ENCODE measurements around the gene LAIR2.
"Not testable (repeated sequence)": the region's sequence is repeated elsewhere in the genome, so short reads cannot be mapped to it uniquely, and the experiment has no call there.

LAIR2 gene

DNA sequence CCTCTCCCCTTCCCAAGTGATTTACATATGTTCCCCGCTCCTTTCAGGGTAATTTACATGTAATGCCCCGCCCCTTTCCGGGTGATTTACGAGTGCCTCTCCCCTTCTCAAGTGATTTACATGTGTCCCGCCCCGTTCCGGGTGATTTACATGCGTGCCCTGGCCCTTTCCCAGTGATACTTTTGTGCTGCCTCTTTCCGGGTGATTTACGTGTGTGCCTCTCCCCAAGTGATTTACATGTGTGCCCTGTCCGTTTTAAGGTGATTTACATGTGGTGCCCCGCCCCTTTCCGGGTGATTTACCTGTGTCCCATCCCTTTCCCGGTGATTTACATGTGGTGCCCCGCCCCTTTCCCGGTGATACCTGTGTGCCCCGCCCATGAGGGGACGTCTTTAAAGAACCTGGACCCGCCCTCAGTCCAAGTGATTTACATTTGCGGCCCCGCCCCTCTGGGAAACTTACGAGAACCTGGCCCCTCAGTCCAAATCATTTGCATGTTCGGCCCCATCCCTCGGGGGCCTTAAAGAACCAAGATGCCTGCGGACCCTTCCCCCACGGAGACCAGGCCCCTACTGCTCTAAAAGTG lies 38.5 kb upstream of the LAIR2 start:
- peak; percentile 65 to 90 (median 73) for DNase-seq (ENCODE audit: low read depth in 4 of 4, low spot score in 1 of 4)

DNA sequence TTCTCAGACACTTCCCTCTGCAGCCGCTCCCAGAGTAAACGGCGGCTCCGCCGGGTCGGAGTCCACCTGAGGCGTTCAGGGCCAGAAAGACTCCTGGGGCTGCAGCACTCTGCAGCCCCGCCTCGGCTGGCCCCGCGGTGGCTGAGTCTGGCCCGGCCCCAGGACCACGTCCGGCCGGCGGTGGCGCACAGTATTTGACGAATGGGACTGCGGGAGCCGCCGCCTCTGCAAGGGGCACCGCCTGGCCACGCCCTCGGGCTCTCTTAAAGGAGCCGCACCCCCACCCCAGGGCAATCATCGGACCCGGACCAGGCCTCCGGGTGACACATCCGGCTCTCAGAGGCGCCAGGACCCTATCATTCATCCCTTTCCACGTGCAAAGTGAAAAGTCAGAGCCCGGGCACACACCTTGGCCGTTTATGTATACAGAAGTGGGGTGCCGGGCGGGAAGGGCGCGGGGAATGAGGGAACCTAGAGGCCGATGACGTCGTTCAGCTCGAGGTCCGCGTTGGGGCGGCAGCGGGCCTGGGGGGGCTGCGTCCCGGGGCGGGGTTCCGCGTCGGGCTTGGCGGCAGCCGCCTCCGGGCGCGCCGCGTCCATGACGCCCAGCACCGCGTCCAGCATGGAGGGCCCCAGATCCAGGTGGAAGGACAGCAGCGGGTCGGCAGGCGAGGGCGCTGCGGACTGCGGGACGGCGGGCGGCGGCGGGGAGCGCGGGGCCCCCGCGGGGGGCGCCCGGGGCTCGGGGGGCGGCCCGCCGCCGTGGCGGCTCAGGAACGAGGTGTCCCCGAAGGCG lies 37.8 kb upstream of the LAIR2 start:
- peak; percentile 52 to 80 (median 62) for DNase-seq (ENCODE audit: low read depth in 4 of 4, low spot score in 1 of 4)

DNA sequence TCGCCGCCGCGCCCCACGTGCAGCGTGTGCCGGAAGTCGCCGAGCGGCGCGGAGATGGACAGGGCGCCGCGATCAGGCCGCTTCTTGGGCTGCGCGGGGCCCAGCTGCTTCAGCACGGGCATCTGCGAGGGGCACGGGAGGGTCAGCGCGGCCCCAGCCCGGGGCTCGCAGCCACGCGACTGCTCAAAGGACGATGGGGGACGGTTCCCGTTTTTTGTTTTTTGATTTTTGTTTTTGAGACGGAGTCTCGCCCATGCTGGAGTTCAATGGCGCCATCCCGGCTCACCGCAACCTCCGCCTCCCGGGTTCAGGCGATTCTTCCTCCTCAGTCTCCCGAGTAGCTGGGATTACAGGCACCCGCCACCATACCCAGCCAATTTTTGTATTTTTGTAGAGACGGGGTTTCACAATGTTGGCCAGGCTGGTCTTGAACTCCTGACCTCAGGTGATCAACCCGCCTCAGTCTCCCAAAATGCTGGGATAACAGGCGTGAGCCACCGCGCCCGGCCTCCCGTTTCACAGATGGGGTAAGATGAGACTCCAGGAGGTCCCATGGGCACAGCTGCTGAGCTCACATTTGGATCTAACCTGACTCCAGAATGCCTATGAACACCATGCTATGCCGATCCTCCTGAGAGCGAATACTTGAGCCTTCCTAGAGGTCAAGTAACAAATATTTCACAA lies 37.1 kb upstream of the LAIR2 start:
- DNase-seq (ENCODE audit: low read depth in 4 of 4, low spot score in 1 of 4), result no peak

- not testable (repeated sequence) for DNase-seq (ENCODE audit: low read depth in 4 of 4, low spot score in 1 of 4)
Observed at GRCh38 chr19:54466110-54466480, 36.5 kb upstream of the LAIR2 start.

DNA sequence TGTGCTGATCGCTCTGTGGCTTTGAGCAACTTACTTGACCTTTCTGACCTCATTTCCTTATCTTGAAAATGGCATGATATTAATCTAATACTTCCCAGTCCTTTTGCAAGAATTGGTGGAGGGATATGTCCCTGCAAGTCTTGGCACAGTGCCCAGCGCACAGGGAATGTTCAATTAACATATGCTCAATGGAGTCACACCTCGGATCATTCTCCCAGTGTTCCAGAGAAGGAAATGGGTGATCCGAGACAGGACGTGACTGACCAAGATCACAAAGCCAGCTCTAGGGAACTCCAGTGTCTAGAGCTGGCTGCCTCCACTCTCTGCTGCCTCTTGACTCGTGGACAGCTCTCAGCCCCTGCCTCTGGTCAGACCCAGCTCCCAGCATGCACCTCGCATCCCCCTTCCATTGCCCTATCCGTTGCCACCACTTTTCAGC lies 33.1 kb upstream of the LAIR2 start:
- no peak for DNase-seq (ENCODE audit: low read depth in 4 of 4, low spot score in 1 of 4)

GRCh38 chr19:54470276-54470887 lies 32.2 kb upstream of the LAIR2 start:
- no peak for DNase-seq (ENCODE audit: low read depth in 4 of 4, low spot score in 1 of 4)

DNA sequence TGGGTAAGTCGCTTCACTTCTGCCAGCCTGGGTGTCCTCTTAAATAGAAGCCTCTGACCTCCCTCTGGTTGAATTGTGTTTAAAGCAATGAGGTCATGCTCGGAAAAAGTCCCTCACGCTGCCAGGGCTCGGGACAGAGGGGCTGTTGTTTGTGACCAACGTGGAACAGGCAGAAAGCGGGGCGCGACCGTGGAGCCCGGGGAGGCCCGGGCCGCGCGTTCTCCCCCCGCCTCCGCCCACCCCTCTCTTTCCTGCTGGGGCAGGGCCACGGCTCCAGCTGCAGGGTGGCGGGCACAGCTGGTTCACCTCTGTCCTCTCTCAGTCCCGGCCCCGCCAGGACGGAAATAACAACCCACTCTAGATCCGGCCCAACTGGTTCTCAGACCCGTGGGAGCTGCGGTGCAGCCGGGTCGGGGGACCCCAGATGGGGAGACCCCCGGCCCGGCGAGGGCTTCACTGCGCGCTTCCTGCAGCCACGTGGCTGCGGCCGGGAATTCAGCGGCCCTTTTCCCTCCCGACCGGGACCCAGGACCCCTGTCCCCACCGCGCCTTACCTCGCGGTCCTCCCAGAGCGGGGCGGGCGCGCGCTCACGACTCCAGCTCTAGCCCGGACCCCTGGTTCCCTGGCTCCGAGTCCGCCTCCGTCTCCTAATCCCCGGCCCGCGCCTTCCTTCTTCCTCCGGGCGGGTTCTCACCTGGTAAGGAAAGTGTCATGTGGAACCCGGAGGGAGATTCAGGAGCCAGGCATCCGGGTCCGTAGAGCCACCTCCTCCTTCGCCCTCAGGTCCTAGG lies 31.4 kb upstream of the LAIR2 start:
- DNase-seq (ENCODE audit: low read depth in 4 of 4, low spot score in 1 of 4), result no peak

GRCh38 chr19:54473071-54473891 lies 29.4 kb upstream of the LAIR2 start, which contains the start of gene CDC42EP5:
CDC42EP5 (minus strand) TSS chr19:54473296; CDS start chr19:54465547, 7,749 bp downstream.
- DNase-seq (ENCODE audit: low read depth in 4 of 4, low spot score in 1 of 4), result no peak

DNA sequence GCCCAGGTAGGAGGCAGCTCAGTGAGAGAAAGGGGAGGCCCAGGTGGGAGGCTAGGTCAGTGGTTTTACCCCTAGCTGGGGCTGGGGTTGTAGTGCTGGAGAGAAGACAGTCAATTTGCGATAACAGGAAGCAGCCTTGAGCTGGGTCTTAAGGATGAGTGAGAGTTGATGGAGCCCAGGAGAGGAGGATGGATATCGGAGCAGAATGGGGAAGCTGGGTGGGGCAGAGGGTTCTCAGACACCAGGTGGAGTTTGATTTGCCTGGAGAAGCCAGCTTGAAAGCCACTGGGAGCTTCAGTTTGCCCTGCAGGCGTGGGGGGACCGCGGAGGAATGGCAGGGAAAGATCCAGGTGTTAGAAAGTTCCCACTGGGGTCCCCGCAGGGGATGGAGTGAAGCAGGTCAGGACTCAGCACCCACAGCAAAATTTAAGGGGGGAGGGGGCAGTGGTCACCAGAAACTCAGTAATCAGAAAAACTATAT lies 28.7 kb upstream of the LAIR2 start:
- DNase-seq (ENCODE audit: low read depth in 4 of 4, low spot score in 1 of 4), result no peak

GRCh38 chr19:54475706-54476105 lies 26.9 kb upstream of the LAIR2 start:
- no peak for DNase-seq (ENCODE audit: low read depth in 4 of 4, low spot score in 1 of 4)

DNA sequence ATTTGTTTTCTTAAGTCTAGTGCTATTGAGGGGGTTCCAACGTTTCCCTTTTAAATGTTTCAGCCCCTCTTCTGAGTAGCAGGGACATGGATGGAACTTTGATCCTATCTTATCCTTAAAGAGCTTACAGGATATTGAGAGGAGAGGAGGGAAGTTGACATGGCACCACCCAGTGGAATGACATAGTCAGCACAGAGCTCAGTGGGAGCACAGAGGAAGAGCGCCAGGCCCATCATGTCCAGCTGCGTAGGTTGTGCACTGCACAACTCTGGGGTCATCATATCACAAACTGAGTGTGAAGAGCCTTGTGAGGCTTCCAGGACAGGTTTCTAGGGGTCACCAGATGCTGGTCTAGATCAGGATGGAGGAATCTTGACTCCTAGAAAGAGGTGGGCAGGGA lies 25.0 kb upstream of the LAIR2 start:
- DNase-seq (ENCODE audit: low read depth in 4 of 4, low spot score in 1 of 4), result no peak

DNA sequence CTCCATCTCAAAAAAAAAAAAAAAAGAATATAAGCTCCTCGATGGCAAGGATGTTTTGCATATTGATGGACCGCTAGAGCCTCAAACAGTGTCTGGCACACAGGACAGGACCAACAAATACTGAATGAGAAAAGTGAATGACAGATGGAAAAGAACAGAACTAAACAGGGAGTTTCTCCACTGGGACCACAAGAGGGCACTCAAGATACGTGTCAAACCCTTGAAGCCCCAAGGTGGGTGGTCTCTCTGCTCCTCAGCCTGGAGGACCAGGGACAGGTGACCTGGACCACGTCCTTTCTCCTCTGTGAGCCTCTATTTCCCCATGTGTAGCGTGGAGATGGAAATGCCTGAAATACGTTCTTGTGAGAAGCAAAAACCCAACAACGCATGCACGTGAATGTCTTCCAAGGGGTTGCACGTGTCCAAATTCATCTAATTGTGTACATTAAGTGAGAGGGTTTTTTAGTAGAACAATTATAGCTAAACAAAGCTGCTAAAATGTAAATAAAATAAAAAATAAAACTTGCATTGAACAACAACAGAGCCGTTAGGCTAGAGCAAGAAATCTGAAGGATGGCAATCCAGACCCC lies 23.9 kb upstream of the LAIR2 start:
- DNase-seq (ENCODE audit: low read depth in 4 of 4, low spot score in 1 of 4), result no peak

GRCh38 chr19:54480051-54480450 lies 22.6 kb upstream of the LAIR2 start:
- DNase-seq (ENCODE audit: low read depth in 4 of 4, low spot score in 1 of 4), result no peak

GRCh38 chr19:54481326-54481930 lies 21.2 kb upstream of the LAIR2 start:
- peak in 2 of 4 experiments; percentile 24 to 26 for DNase-seq (ENCODE audit: low read depth in 4 of 4, low spot score in 1 of 4)

GRCh38 chr19:54482889-54483288 lies 19.7 kb upstream of the LAIR2 start:
- DNase-seq (ENCODE audit: low read depth in 4 of 4, low spot score in 1 of 4), result no peak

DNA sequence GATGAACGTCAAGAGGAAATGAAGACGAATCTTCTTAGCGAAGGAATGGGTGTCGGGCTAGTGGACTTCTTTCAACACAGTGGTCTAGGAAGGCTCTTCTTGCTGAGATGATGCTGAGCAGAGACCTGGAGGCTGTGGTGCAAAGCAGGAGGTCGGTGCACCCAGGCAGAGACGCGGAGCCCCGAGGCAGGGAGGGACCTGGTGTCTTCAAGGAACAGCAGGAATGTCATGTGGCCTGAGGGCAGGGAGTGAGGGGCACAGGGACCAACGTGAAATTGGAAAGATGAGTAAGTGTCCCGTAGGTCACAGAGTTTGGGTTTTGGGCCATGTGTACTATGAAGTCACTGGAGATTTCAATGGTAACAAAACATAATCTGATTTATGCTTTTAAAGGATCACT lies 18.2 kb upstream of the LAIR2 start:
- no peak for DNase-seq (ENCODE audit: low read depth in 4 of 4, low spot score in 1 of 4)

GRCh38 chr19:54485851-54486250 lies 16.8 kb upstream of the LAIR2 start:
- no peak for DNase-seq (ENCODE audit: low read depth in 4 of 4, low spot score in 1 of 4)

GRCh38 chr19:54489341-54489740 lies 13.3 kb upstream of the LAIR2 start:
- no peak for DNase-seq (ENCODE audit: low read depth in 4 of 4, low spot score in 1 of 4)

DNA sequence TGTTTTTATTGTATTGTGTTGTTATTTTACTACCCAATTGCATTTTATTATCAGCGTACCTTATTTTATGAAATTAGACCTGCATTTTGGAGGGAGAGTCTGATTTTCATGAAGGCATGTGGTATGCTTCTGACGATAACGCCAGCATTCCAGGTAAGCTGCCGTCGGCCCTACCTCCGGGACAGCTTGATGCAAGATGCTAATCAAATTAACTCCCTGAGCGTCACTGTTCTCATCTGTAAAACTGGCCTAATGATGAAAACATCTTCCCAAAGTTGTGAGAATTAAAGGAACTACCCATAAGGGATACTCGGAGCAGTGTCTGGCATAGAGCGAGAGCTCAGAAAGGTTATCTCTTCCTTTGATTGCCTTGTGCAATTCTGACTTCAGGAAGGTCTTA lies 12.9 kb upstream of the LAIR2 start:
- no peak for DNase-seq (ENCODE audit: low read depth in 4 of 4, low spot score in 1 of 4)
